ENCODE results near the gene CCDC85A.

Gene CCDC85A

GRCh38 chr2:56262241-56262640 lies 78.5 kb downstream of the CCDC85A start:
- H3K27me3 ChIP-seq (ENCODE audit: insufficient read depth, insufficient read length), result no peaks in the 10 kb centered on the region
- H3K9ac ChIP-seq (ENCODE audit: insufficient read length, low read depth), result no peak overlapping the region
- TF ChIP-seq YY1 (IDR thresholded peaks at IDR 0.05; ENCODE audit: insufficient read depth, insufficient read length) (no peak), SUZ12 (IDR thresholded peaks at IDR 0.05; ENCODE audit: extremely low read depth, insufficient read depth, insufficient read length) (no peak), ZNF274 (IDR thresholded peaks at IDR 0.05; ENCODE audit: low read depth, low read length) (no peak)
- no peak overlapping the region for H3K4me3 ChIP-seq (ENCODE audit: insufficient read length, low read depth)
- no peak for DNase-seq (ENCODE audit: low read depth, low spot score)
- no peaks in the 10 kb centered on the region for H3K9me3 ChIP-seq (ENCODE audit: insufficient read depth, low read length)
- no peaks in the 10 kb centered on the region for H3K4me1 ChIP-seq (ENCODE audit: insufficient read depth, insufficient read length)
- H3K36me3 ChIP-seq (ENCODE audit: insufficient read depth, insufficient read length, low read length), result no peaks in the 10 kb centered on the region

GRCh38 chr2:56263876-56264275 lies 80.1 kb downstream of the CCDC85A start:
- Histone ChIP-seq H3K27me3 (ENCODE audit: insufficient read depth, insufficient read length) (no peaks in the 10 kb centered on the region), H3K9ac (ENCODE audit: insufficient read length, low read depth) (no peak overlapping the region), H3K9me3 (ENCODE audit: insufficient read depth, low read length) (no peaks in the 10 kb centered on the region), H3K4me1 (ENCODE audit: insufficient read depth, insufficient read length) (no peaks in the 10 kb centered on the region), H3K36me3 (ENCODE audit: insufficient read depth, insufficient read length, low read length) (no peaks in the 10 kb centered on the region), H3K4me3 (ENCODE audit: insufficient read length, low read depth) (no peak overlapping the region)
- TF ChIP-seq SUZ12 (IDR thresholded peaks at IDR 0.05; ENCODE audit: extremely low read depth, insufficient read depth, insufficient read length) (no peak), YY1 (IDR thresholded peaks at IDR 0.05; ENCODE audit: insufficient read depth, insufficient read length) (no peak), ZNF274 (IDR thresholded peaks at IDR 0.05; ENCODE audit: low read depth, low read length) (no peak)
- DNase-seq (ENCODE audit: low read depth, low spot score), result no peak

- Histone ChIP-seq H3K9me3 (ENCODE audit: insufficient read depth, low read length) (no peaks in the 10 kb centered on the region), H3K27me3 (ENCODE audit: insufficient read depth, insufficient read length) (no peaks in the 10 kb centered on the region), H3K4me1 (ENCODE audit: insufficient read depth, insufficient read length) (no peaks in the 10 kb centered on the region), H3K36me3 (ENCODE audit: insufficient read depth, insufficient read length, low read length) (no peaks in the 10 kb centered on the region), H3K9ac (ENCODE audit: insufficient read length, low read depth) (no peak overlapping the region), H3K4me3 (ENCODE audit: insufficient read length, low read depth) (no peak overlapping the region)
- DNase-seq (ENCODE audit: low read depth, low spot score), result no peak
- TF ChIP-seq YY1 (IDR thresholded peaks at IDR 0.05; ENCODE audit: insufficient read depth, insufficient read length) (no peak), ZNF274 (IDR thresholded peaks at IDR 0.05; ENCODE audit: low read depth, low read length) (no peak), SUZ12 (IDR thresholded peaks at IDR 0.05; ENCODE audit: extremely low read depth, insufficient read depth, insufficient read length) (no peak)
Measured at GRCh38 chr2:56266761-56267414, 83.1 kb downstream of the CCDC85A start.

- DNase-seq (ENCODE audit: low read depth, low spot score), result no peak
- H3K4me3 ChIP-seq (ENCODE audit: insufficient read length, low read depth), result no peak overlapping the region
- TF ChIP-seq YY1 (IDR thresholded peaks at IDR 0.05; ENCODE audit: insufficient read depth, insufficient read length) (no peak), ZNF274 (IDR thresholded peaks at IDR 0.05; ENCODE audit: low read depth, low read length) (no peak), SUZ12 (IDR thresholded peaks at IDR 0.05; ENCODE audit: extremely low read depth, insufficient read depth, insufficient read length) (no peak)
Measured at GRCh38 chr2:56267415-56267788, 83.6 kb downstream of the CCDC85A start.

GRCh38 chr2:56268856-56269255 lies 85.1 kb downstream of the CCDC85A start:
- H3K4me1 ChIP-seq (ENCODE audit: insufficient read depth, insufficient read length), result no peaks in the 10 kb centered on the region
- H3K36me3 ChIP-seq (ENCODE audit: insufficient read depth, insufficient read length, low read length), result no peaks in the 10 kb centered on the region
- H3K9me3 ChIP-seq (ENCODE audit: insufficient read depth, low read length), result no peaks in the 10 kb centered on the region
- TF ChIP-seq YY1 (IDR thresholded peaks at IDR 0.05; ENCODE audit: insufficient read depth, insufficient read length), result no peak
- TF ChIP-seq SUZ12 (IDR thresholded peaks at IDR 0.05; ENCODE audit: extremely low read depth, insufficient read depth, insufficient read length), result no peak
- TF ChIP-seq ZNF274 (IDR thresholded peaks at IDR 0.05; ENCODE audit: low read depth, low read length), result no peak
- H3K27me3 ChIP-seq (ENCODE audit: insufficient read depth, insufficient read length), result no peaks in the 10 kb centered on the region
- DNase-seq (ENCODE audit: low read depth, low spot score), result no peak
- H3K9ac ChIP-seq (ENCODE audit: insufficient read length, low read depth), result no peak overlapping the region
- H3K4me3 ChIP-seq (ENCODE audit: insufficient read length, low read depth), result no peak overlapping the region

More at GRCh38 chr2:56267415-56267788, 83.6 kb downstream of the CCDC85A start:
- H3K9me3 ChIP-seq (ENCODE audit: insufficient read depth, low read length), result no peaks in the 10 kb centered on the region
- no peaks in the 10 kb centered on the region for H3K4me1 ChIP-seq (ENCODE audit: insufficient read depth, insufficient read length)
- H3K9ac ChIP-seq (ENCODE audit: insufficient read length, low read depth), result no peak overlapping the region
- H3K27me3 ChIP-seq (ENCODE audit: insufficient read depth, insufficient read length), result no peaks in the 10 kb centered on the region
- no peaks in the 10 kb centered on the region for H3K36me3 ChIP-seq (ENCODE audit: insufficient read depth, insufficient read length, low read length)

GRCh38 chr2:56271275-56271674 lies 87.5 kb downstream of the CCDC85A start:
- Histone ChIP-seq H3K36me3 (ENCODE audit: insufficient read depth, insufficient read length, low read length) (no peaks in the 10 kb centered on the region), H3K9me3 (ENCODE audit: insufficient read depth, low read length) (no peaks in the 10 kb centered on the region), H3K27me3 (ENCODE audit: insufficient read depth, insufficient read length) (no peaks in the 10 kb centered on the region), H3K9ac (ENCODE audit: insufficient read length, low read depth) (no peak overlapping the region), H3K4me3 (ENCODE audit: insufficient read length, low read depth) (no peak overlapping the region), H3K4me1 (ENCODE audit: insufficient read depth, insufficient read length) (no peaks in the 10 kb centered on the region)
- no peak for DNase-seq (ENCODE audit: low read depth, low spot score)
- TF ChIP-seq ZNF274 (IDR thresholded peaks at IDR 0.05; ENCODE audit: low read depth, low read length) (no peak), SUZ12 (IDR thresholded peaks at IDR 0.05; ENCODE audit: extremely low read depth, insufficient read depth, insufficient read length) (no peak), YY1 (IDR thresholded peaks at IDR 0.05; ENCODE audit: insufficient read depth, insufficient read length) (no peak)

- Histone ChIP-seq H3K4me1 (ENCODE audit: insufficient read depth, insufficient read length) (no peaks in the 10 kb centered on the region), H3K36me3 (ENCODE audit: insufficient read depth, insufficient read length, low read length) (no peaks in the 10 kb centered on the region), H3K27me3 (ENCODE audit: insufficient read depth, insufficient read length) (no peaks in the 10 kb centered on the region), H3K9ac (ENCODE audit: insufficient read length, low read depth) (no peak overlapping the region), H3K4me3 (ENCODE audit: insufficient read length, low read depth) (no peak overlapping the region), H3K9me3 (ENCODE audit: insufficient read depth, low read length) (no peaks in the 10 kb centered on the region)
- TF ChIP-seq ZNF274 (IDR thresholded peaks at IDR 0.05; ENCODE audit: low read depth, low read length) (no peak), YY1 (IDR thresholded peaks at IDR 0.05; ENCODE audit: insufficient read depth, insufficient read length) (no peak), SUZ12 (IDR thresholded peaks at IDR 0.05; ENCODE audit: extremely low read depth, insufficient read depth, insufficient read length) (no peak)
- DNase-seq (ENCODE audit: low read depth, low spot score), result no peak
Measured at GRCh38 chr2:56285224-56285623, 101.4 kb downstream of the CCDC85A start.

Measured in NT2/D1 (cell line).